GM21786 (cell line): Measurements from ENCODE around the gene PARD3.
"Not testable (repeated sequence)": the region's sequence is repeated elsewhere in the genome, so short reads cannot be mapped to it uniquely, and the experiment has no call there.

Source experiments
- ATAC-seq: cut with Tn5 transposase; IDR thresholded peaks from one replicate; pipeline ENCODE4 v1.9.1; 2021; ENCODE audit not compliant: unreplicated experiment

Gene PARD3

GRCh38 chr10:34359435-34359813 lies 455.7 kb downstream of the PARD3 start:
- no peak for ATAC-seq

GRCh38 chr10:34358729-34359434 lies 456.2 kb downstream of the PARD3 start:
- ATAC-seq: no peak

- ATAC-seq: no peak
Measured at GRCh38 chr10:34356463-34356862, 458.6 kb downstream of the PARD3 start.

- not testable (repeated sequence) for ATAC-seq
Measured at GRCh38 chr10:34353530-34353929, 461.6 kb downstream of the PARD3 start.

- ATAC-seq: not testable (repeated sequence)
Measured at GRCh38 chr10:34352599-34353204, 462.4 kb downstream of the PARD3 start.

GRCh38 chr10:34351161-34351560 lies 463.9 kb downstream of the PARD3 start:
- no peak for ATAC-seq

- ATAC-seq: no peak
Measured at GRCh38 chr10:34348917-34349485, 466.1 kb downstream of the PARD3 start.

- ATAC-seq: no peak
Measured at GRCh38 chr10:34348021-34348420, 467.1 kb downstream of the PARD3 start.

- ATAC-seq: no peak
Measured at GRCh38 chr10:34347131-34347530, 468.0 kb downstream of the PARD3 start.

GRCh38 chr10:34346516-34347100 lies 468.5 kb downstream of the PARD3 start:
- no peak for ATAC-seq

GRCh38 chr10:34345383-34345782 lies 469.7 kb downstream of the PARD3 start:
- ATAC-seq: no peak

GRCh38 chr10:34343764-34344163 lies 471.3 kb downstream of the PARD3 start:
- no peak for ATAC-seq

- ATAC-seq: no peak
Measured at GRCh38 chr10:34341473-34341872, 473.6 kb downstream of the PARD3 start.

GRCh38 chr10:34340934-34341333 lies 474.2 kb downstream of the PARD3 start:
- no peak for ATAC-seq

GRCh38 chr10:34339816-34340553 lies 475.1 kb downstream of the PARD3 start:
- no peak for ATAC-seq

- no peak for ATAC-seq
Measured at GRCh38 chr10:34337917-34338316, 477.2 kb downstream of the PARD3 start.

- no peak for ATAC-seq
Measured at GRCh38 chr10:34335960-34336690, 479.0 kb downstream of the PARD3 start.

- no peak for ATAC-seq
Measured at GRCh38 chr10:34334908-34335307, 480.2 kb downstream of the PARD3 start.

- ATAC-seq: no peak
Measured at GRCh38 chr10:34333513-34333912, 481.6 kb downstream of the PARD3 start.

GRCh38 chr10:34327184-34327583 lies 487.9 kb downstream of the PARD3 start:
- no peak for ATAC-seq

- no peak for ATAC-seq
Measured at GRCh38 chr10:34323192-34323591, 491.9 kb downstream of the PARD3 start.
